ENCODE data around the gene PKIG. TPM values are rescaled to one million over a fixed set of nuclear protein-coding genes. Genes with fewer than 3 reads are reported as not detected.
"Not testable (repeated sequence)": the region's sequence is repeated elsewhere in the genome, so short reads cannot be mapped to it uniquely, and the experiment has no call there.

Gene PKIG
- polyA plus RNA-seq, 3 donors from 2014 or later = 1.6 to 2.6 (median 1.8) TPM

GRCh38 chr20:44552950-44553908 is 29.1 kb upstream of the PKIG start:
- DNase-seq = no peak
- Mint-ChIP-seq H3K36me3 (no peaks in the 10 kb centered on the region), H3K4me1 (no peaks in the 10 kb centered on the region), H3K27me3 (ENCODE audit: low read depth in 3 of 3) (peaks cover 0 to 4% (median 4%) of the 10 kb centered on the region in 3 donors), H3K4me3 (no peak overlapping the region), H3K9me3 (no peaks in the 10 kb centered on the region), H3K27ac (no peak overlapping the region)

- Mint-ChIP-seq H3K4me1 (no peaks in the 10 kb centered on the region), H3K27ac (no peak overlapping the region), H3K4me3 (no peak overlapping the region), H3K9me3 (no peaks in the 10 kb centered on the region), H3K36me3 (no peaks in the 10 kb centered on the region), H3K27me3 (ENCODE audit: low read depth in 3 of 3) (peaks cover 0 to 5% (median 4%) of the 10 kb centered on the region in 3 donors)
- DNase-seq = no peak
Observed at GRCh38 chr20:44559302-44559701, 23.1 kb upstream of the PKIG start.

DNA sequence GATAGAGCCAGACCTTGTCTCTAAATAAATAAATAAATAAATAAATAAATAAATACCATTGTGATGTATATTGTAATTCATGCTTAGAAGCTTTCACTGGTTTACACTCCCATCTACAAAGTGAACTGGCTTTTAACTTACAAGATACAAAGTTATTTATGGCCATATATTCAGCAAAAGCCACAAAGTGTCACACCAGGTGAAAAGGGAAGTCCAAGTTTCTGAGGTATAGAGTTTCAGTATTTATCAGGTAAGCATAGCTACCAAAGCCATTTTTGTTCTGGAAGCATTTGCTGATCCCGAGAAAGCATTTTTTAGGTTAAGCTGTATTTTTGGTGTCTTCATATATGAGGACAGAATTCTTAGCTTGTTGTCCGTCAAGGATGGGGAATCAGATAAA is 22.1 kb upstream of the PKIG start:
- Mint-ChIP-seq H3K9me3 (no peaks in the 10 kb centered on the region), H3K36me3 (no peaks in the 10 kb centered on the region), H3K4me3 (no peak overlapping the region), H3K27ac (no peak overlapping the region), H3K27me3 (ENCODE audit: low read depth in 3 of 3) (peaks cover 0 to 5% (median 4%) of the 10 kb centered on the region in 3 donors), H3K4me1 (no peaks in the 10 kb centered on the region)
- no peak for DNase-seq

DNA sequence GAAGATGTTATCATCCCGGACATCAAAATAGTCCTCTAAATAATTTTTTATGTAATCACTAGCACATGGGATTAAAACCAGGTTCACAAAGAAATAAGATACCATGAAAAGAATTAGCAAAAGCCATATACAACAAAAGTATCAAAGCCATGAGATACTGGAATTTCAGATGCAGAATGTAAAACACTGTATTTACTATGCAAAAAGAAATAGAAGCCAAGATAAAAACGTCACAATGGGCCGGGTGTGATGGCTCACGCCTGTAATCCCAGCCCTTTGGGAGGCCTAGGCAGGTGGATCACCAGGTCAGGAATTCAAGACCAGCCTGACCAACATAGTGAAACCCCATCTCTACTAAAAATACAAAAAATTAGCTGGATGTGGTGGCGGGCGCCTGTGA is 21.6 kb upstream of the PKIG start:
- H3K4me3 Mint-ChIP-seq; DNase-seq; H3K9me3 Mint-ChIP-seq; H3K36me3 Mint-ChIP-seq; H3K27ac Mint-ChIP-seq; H3K27me3 Mint-ChIP-seq (ENCODE audit: low read depth in 3 of 3); H3K4me1 Mint-ChIP-seq: not testable (repeated sequence)

- no peaks in the 10 kb centered on the region for H3K36me3 Mint-ChIP-seq
- H3K27ac Mint-ChIP-seq = no peak overlapping the region
- H3K4me1 Mint-ChIP-seq = peaks cover 7 to 12% of the 10 kb centered on the region in 2 donors
Observed at GRCh38 chr20:44561876-44562275, 20.5 kb upstream of the PKIG start.

GRCh38 chr20:44566018-44566417 is 16.4 kb upstream of the PKIG start:
- Mint-ChIP-seq H3K27ac (peak overlapping the region in 1 of 6 donors; percentile 34), H3K9me3 (no peaks in the 10 kb centered on the region), H3K4me1 (peaks cover 9 to 21% of the 10 kb centered on the region in 2 donors), H3K4me3 (peak overlapping the region in 1 of 5 donors; percentile 9), H3K27me3 (ENCODE audit: low read depth in 3 of 3) (peaks cover 0 to 3% (median 0%) of the 10 kb centered on the region in 3 donors), H3K36me3 (no peaks in the 10 kb centered on the region)
- peak in 2 of 3 donors; percentile 11 to 25 for DNase-seq

More at GRCh38 chr20:44561876-44562275, 20.5 kb upstream of the PKIG start:
- Mint-ChIP-seq H3K9me3 (no peaks in the 10 kb centered on the region), H3K4me3 (no peak overlapping the region), H3K27me3 (ENCODE audit: low read depth in 3 of 3) (peaks cover 0 to 5% (median 4%) of the 10 kb centered on the region in 3 donors)
- no peak for DNase-seq

GRCh38 chr20:44566811-44567210 is 15.6 kb upstream of the PKIG start:
- H3K4me3 Mint-ChIP-seq = no peak overlapping the region
- peaks cover 0 to 3% (median 0%) of the 10 kb centered on the region in 3 donors for H3K27me3 Mint-ChIP-seq (ENCODE audit: low read depth in 3 of 3)
- H3K4me1 Mint-ChIP-seq = peaks cover 13 to 28% of the 10 kb centered on the region in 2 donors
- H3K36me3 Mint-ChIP-seq = no peaks in the 10 kb centered on the region
- H3K27ac Mint-ChIP-seq = peak overlapping the region in 1 of 6 donors; percentile 58
- no peaks in the 10 kb centered on the region for H3K9me3 Mint-ChIP-seq
- no peak for DNase-seq

- no peaks in the 10 kb centered on the region for H3K9me3 Mint-ChIP-seq
- no peaks in the 10 kb centered on the region for H3K27me3 Mint-ChIP-seq (ENCODE audit: low read depth in 3 of 3)
- peaks cover 13 to 28% of the 10 kb centered on the region in 2 donors for H3K4me1 Mint-ChIP-seq
- no peak for DNase-seq
- no peaks in the 10 kb centered on the region for H3K36me3 Mint-ChIP-seq
- peak overlapping the region in 1 of 6 donors; percentile 60 for H3K27ac Mint-ChIP-seq
- H3K4me3 Mint-ChIP-seq = no peak overlapping the region
Observed at GRCh38 chr20:44570367-44570766, 12.0 kb upstream of the PKIG start.

DNA sequence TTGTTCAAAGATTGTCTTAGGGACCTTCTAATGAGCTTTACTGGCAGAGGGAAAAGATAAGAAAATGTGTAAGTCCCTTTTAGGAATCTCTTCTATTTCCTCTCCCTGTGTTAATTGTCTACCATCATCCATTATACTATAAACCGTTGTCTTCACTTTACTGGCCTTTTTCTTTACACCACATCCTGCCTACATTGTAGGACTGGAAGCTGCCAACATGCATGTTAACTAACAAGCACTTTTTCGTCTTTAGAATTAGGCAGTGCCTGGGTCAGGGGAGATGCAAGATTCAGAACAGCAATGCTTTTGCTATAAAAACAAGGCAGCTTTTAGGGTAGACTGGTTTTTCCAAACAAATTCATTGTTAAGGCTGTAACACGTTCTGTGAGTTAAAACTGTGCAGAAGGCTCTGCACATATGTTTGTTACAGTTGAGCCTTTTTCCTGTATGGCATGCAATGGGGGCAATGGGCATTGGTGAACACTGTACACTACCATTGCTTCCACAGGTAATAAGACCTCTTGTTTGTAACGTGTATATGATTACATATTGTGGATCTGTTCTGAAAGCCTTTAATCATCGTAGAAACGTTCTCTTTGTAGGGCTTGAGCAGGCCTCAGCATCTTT is 10.9 kb upstream of the PKIG start:
- H3K36me3 Mint-ChIP-seq = no peaks in the 10 kb centered on the region
- peaks cover 13 to 29% of the 10 kb centered on the region in 2 donors for H3K4me1 Mint-ChIP-seq
- H3K27ac Mint-ChIP-seq = peak overlapping the region in 3 of 6 donors; percentile 8 to 21 (median 17)
- no peaks in the 10 kb centered on the region for H3K9me3 Mint-ChIP-seq
- DNase-seq = no peak
- no peaks in the 10 kb centered on the region for H3K27me3 Mint-ChIP-seq (ENCODE audit: low read depth in 3 of 3)
- no peak overlapping the region for H3K4me3 Mint-ChIP-seq

DNA sequence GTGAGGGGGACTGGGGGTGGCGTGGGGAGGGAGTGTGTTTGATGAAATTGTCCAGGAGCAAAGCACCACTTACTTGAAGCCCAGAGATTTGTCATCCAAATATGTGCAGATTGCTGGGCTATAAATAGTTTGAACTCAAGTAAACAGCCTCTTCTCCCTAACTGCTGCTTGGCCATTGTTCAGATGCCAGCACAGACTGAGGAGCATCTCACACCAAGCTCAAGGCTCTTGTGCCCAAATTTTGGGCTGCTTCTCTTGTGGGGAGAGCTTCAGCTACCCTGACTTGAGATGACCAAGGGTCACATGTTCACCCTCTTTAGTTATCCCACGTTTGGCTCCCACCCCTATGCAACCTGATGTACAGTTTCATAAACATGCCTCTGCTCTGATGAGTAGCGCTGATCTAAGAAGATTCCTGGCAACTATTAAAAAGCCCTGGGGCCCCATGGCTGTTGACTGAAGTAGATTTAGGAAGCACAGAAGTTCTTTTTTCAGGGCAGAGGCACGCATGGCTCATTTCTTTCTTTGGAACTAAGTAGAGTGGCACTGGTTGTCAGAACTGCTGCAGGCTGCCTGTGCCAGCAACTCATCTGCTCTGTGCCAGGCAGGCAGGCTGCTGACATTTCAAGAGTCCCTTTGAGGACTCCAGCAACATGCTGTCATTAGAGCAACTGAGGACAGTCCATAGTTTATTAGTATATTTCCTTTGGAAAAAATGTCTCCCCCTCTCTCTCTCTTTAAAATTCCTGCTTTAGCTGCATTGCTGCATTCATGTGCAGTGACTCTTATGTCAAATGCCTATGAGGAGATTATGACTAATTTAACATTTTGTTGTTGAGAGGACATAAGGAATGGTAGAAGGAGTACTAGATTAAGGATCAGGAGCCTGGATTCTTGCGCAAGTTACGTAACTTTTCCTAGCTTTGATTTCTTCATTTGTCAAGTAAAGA is 9.6 kb upstream of the PKIG start:
- Mint-ChIP-seq H3K4me1 (peaks cover 25 to 36% of the 10 kb centered on the region in 2 donors), H3K36me3 (no peaks in the 10 kb centered on the region), H3K4me3 (no peak overlapping the region), H3K9me3 (no peaks in the 10 kb centered on the region), H3K27ac (peak overlapping the region in 1 of 6 donors; percentile 45), H3K27me3 (ENCODE audit: low read depth in 3 of 3) (peaks cover 0 to 5% (median 0%) of the 10 kb centered on the region in 3 donors)
- no peak for DNase-seq

- no peak overlapping the region for H3K27ac Mint-ChIP-seq
- H3K36me3 Mint-ChIP-seq = no peaks in the 10 kb centered on the region
- no peak for DNase-seq
- H3K27me3 Mint-ChIP-seq (ENCODE audit: low read depth in 3 of 3) = peaks cover 0 to 5% (median 0%) of the 10 kb centered on the region in 3 donors
- no peak overlapping the region for H3K4me3 Mint-ChIP-seq
- no peaks in the 10 kb centered on the region for H3K9me3 Mint-ChIP-seq
- peaks cover 26 to 40% of the 10 kb centered on the region in 2 donors for H3K4me1 Mint-ChIP-seq
Observed at GRCh38 chr20:44573501-44573869, 8.9 kb upstream of the PKIG start.

- Mint-ChIP-seq H3K9me3 (no peaks in the 10 kb centered on the region), H3K36me3 (no peaks in the 10 kb centered on the region), H3K27ac (no peak overlapping the region), H3K27me3 (ENCODE audit: low read depth in 3 of 3) (peaks cover 0 to 5% (median 0%) of the 10 kb centered on the region in 3 donors), H3K4me1 (peaks cover 29 to 47% of the 10 kb centered on the region in 2 donors), H3K4me3 (no peak overlapping the region)
- no peak for DNase-seq
Observed at GRCh38 chr20:44574372-44574771, 8.0 kb upstream of the PKIG start.

GRCh38 chr20:44576297-44576696 is 6.1 kb upstream of the PKIG start:
- Mint-ChIP-seq H3K36me3 (no peaks in the 10 kb centered on the region), H3K27ac (peak overlapping the region; percentile 8 to 95 (median 76)), H3K4me1 (peaks cover 40 to 57% of the 10 kb centered on the region in 2 donors), H3K27me3 (ENCODE audit: low read depth in 3 of 3) (peaks cover 0 to 7% (median 0%) of the 10 kb centered on the region in 3 donors), H3K4me3 (peak overlapping the region; percentile 51 to 73 (median 57)), H3K9me3 (no peaks in the 10 kb centered on the region)
- DNase-seq = peak in 2 of 3 donors; percentile 15 to 24
